OCI-LY7 (cell line): ENCODE measurements around the gene CAV1.

Source experiments
- CTCF ChIP-seq: fragments of 200-600 bp; sonication (generic); conservative IDR thresholded peaks from 2 replicates; pipeline ENCODE4 v1.5.1; 2014; ENCODE audit warnings: mild to moderate bottlenecking, antibody characterized with exemption, low read length, moderate library complexity, mixed read lengths
- EZH2phosphoT487 ChIP-seq: fragments of 200-600 bp; sonication (generic); IDR thresholded peaks from 2 replicates; pipeline ENCODE4 v1.6.1; 2018; ENCODE audit warnings: low read depth, borderline replicate concordance, mild to moderate bottlenecking, mixed run types, antibody characterized with exemption, low read length, moderate library complexity, mixed read lengths

- TF ChIP-seq CTCF: no peak
- no peak for TF ChIP-seq EZH2phosphoT487
These were observed 2.1 kb downstream of the CAV1 start for GRCh38 chr7:116526897-116527296.
